GM18861 (cell line): Measurements from ENCODE around the gene GLT1D1.

Source experiments
- ATAC-seq: cut with Tn5 transposase; IDR thresholded peaks from one replicate; pipeline ENCODE4 v1.9.1; 2021; ENCODE audit not compliant: unreplicated experiment

GLT1D1 gene

GRCh38 chr12:128909653-128910052 lies 56.4 kb downstream of the GLT1D1 start:
- ATAC-seq = no peak

- ATAC-seq = no peak
Measured at GRCh38 chr12:128910629-128911028, 57.4 kb downstream of the GLT1D1 start.

- ATAC-seq = no peak
Measured at GRCh38 chr12:128911861-128912260, 58.6 kb downstream of the GLT1D1 start.

- peak; percentile 84 for ATAC-seq
Measured at GRCh38 chr12:128914908-128915563, 61.8 kb downstream of the GLT1D1 start.

- no peak for ATAC-seq
Measured at GRCh38 chr12:128916425-128916824, 63.1 kb downstream of the GLT1D1 start.

- ATAC-seq = no peak
Measured at GRCh38 chr12:128918481-128919260, 65.4 kb downstream of the GLT1D1 start.

- no peak for ATAC-seq
Measured at GRCh38 chr12:128920468-128920867, 67.2 kb downstream of the GLT1D1 start.

- no peak for ATAC-seq
Measured at GRCh38 chr12:128928361-128928760, 75.1 kb downstream of the GLT1D1 start.

- no peak for ATAC-seq
Measured at GRCh38 chr12:128929057-128929456, 75.8 kb downstream of the GLT1D1 start.

GRCh38 chr12:128930606-128931005 lies 77.3 kb downstream of the GLT1D1 start:
- ATAC-seq = no peak

- no peak for ATAC-seq
Measured at GRCh38 chr12:128932521-128932920, 79.2 kb downstream of the GLT1D1 start.

- no peak for ATAC-seq
Measured at GRCh38 chr12:128933039-128933438, 79.8 kb downstream of the GLT1D1 start.

- no peak for ATAC-seq
Measured at GRCh38 chr12:128933926-128934325, 80.6 kb downstream of the GLT1D1 start.

- no peak for ATAC-seq
Measured at GRCh38 chr12:128938886-128939285, 85.6 kb downstream of the GLT1D1 start.

- no peak for ATAC-seq
Measured at GRCh38 chr12:128940090-128940888, 87.0 kb downstream of the GLT1D1 start.

GRCh38 chr12:128940974-128941373 lies 87.7 kb downstream of the GLT1D1 start:
- no peak for ATAC-seq

GRCh38 chr12:128942960-128943477 lies 89.7 kb downstream of the GLT1D1 start:
- ATAC-seq = no peak

- ATAC-seq = no peak
Measured at GRCh38 chr12:128944956-128945355, 91.7 kb downstream of the GLT1D1 start.

- ATAC-seq = no peak
Measured at GRCh38 chr12:128947209-128947608, 93.9 kb downstream of the GLT1D1 start.

GRCh38 chr12:128949086-128949485 lies 95.8 kb downstream of the GLT1D1 start:
- ATAC-seq = no peak

- ATAC-seq = no peak
Measured at GRCh38 chr12:128951448-128951847, 98.2 kb downstream of the GLT1D1 start.
